KMS-11 (cell line): ENCODE data around the gene GPC3.

Experiments used
- H2AFZ ChIP-seq: fragments of 200-600 bp; sonication (generic); 2 replicates; pipeline ENCODE4 v1.6.1; 2016; ENCODE audit warnings: antibody characterized with exemption, mixed run types, low read depth
- H3K27ac ChIP-seq: fragments of 200-600 bp; sonication (generic); 2 replicates; pipeline ENCODE4 v1.6.1; 2016; ENCODE audit warnings: mild to moderate bottlenecking, mixed run types
- H3K27me3 ChIP-seq: fragments of 200-600 bp; sonication (generic); 2 replicates; pipeline ENCODE4 v1.6.1; 2017; ENCODE audit warnings: mild to moderate bottlenecking, low read depth, mixed run types, moderate library complexity; ENCODE audit not compliant: insufficient read depth
- H3K36me3 ChIP-seq: fragments of 200-600 bp; sonication (generic); 2 replicates; pipeline ENCODE4 v1.6.1; 2017; ENCODE audit warnings: mild to moderate bottlenecking, mixed run types; ENCODE audit not compliant: insufficient read depth
- H3K4me1 ChIP-seq: fragments of 200-600 bp; sonication (generic); 2 replicates; pipeline ENCODE4 v1.6.1; 2016; ENCODE audit warnings: mild to moderate bottlenecking, low read depth, mixed run types; ENCODE audit not compliant: poor library complexity, severe bottlenecking
- H3K4me2 ChIP-seq: fragments of 200-600 bp; sonication (generic); 2 replicates; pipeline ENCODE4 v1.7.0; 2016; ENCODE audit warnings: mild to moderate bottlenecking, mixed run types
- H3K4me3 ChIP-seq: fragments of 200-600 bp; sonication (generic); IDR thresholded peaks from 2 replicates; pipeline ENCODE4 v1.6.1; 2017; ENCODE audit warnings: low read depth, low read length, mixed read lengths; ENCODE audit not compliant: insufficient read depth
- H3K79me2 ChIP-seq: fragments of 200-600 bp; sonication (generic); 2 replicates; pipeline ENCODE4 v1.6.1; 2016; ENCODE audit warnings: low read depth, mixed run types; ENCODE audit not compliant: insufficient read depth
- H3K9ac ChIP-seq: fragments of 200-600 bp; sonication (generic); 2 replicates; pipeline ENCODE4 v1.6.1; 2016; ENCODE audit warnings: mild to moderate bottlenecking, mixed run types
- H4K20me1 ChIP-seq: fragments of 200-600 bp; sonication (generic); 2 replicates; pipeline ENCODE4 v1.6.1; 2016; ENCODE audit warnings: mild to moderate bottlenecking, mixed run types; ENCODE audit not compliant: insufficient read depth
- CTCF ChIP-seq: fragments of 200-600 bp; sonication (generic); conservative IDR thresholded peaks from 2 replicates; pipeline ENCODE4 v1.6.1; 2017; ENCODE audit warnings: low read depth, mild to moderate bottlenecking, antibody characterized with exemption, low read length, moderate library complexity, mixed read lengths

GPC3 gene

GRCh38 chrX:133568109-133568508 lies 417.3 kb downstream of the GPC3 start:
- Histone ChIP-seq H3K4me1 (no peaks in the 10 kb centered on the region), H3K4me2 (no peak overlapping the region), H3K36me3 (no peaks in the 10 kb centered on the region), H3K27ac (no peak overlapping the region), H3K4me3 (no peak overlapping the region), H3K9ac (no peak overlapping the region), H2AFZ (no peak overlapping the region), H3K79me2 (no peaks in the 10 kb centered on the region), H3K27me3 (no peaks in the 10 kb centered on the region), H4K20me1 (no peaks in the 10 kb centered on the region)
- no peak for TF ChIP-seq CTCF

GRCh38 chrX:133566876-133567275 lies 418.5 kb downstream of the GPC3 start:
- Histone ChIP-seq H3K27ac (no peak overlapping the region), H3K79me2 (no peaks in the 10 kb centered on the region), H3K4me1 (no peaks in the 10 kb centered on the region), H3K36me3 (no peaks in the 10 kb centered on the region), H3K27me3 (no peaks in the 10 kb centered on the region), H4K20me1 (no peaks in the 10 kb centered on the region), H3K4me2 (no peak overlapping the region), H3K4me3 (no peak overlapping the region), H2AFZ (no peak overlapping the region), H3K9ac (no peak overlapping the region)
- no peak for TF ChIP-seq CTCF

GRCh38 chrX:133563705-133564104 lies 421.7 kb downstream of the GPC3 start:
- Histone ChIP-seq H3K4me1 (no peaks in the 10 kb centered on the region), H3K4me3 (no peak overlapping the region), H3K36me3 (no peaks in the 10 kb centered on the region), H3K27ac (no peak overlapping the region), H2AFZ (no peak overlapping the region), H3K27me3 (no peaks in the 10 kb centered on the region), H3K9ac (no peak overlapping the region), H3K4me2 (no peak overlapping the region), H3K79me2 (no peaks in the 10 kb centered on the region), H4K20me1 (no peaks in the 10 kb centered on the region)
- TF ChIP-seq CTCF = no peak

GRCh38 chrX:133561251-133561650 lies 424.1 kb downstream of the GPC3 start:
- Histone ChIP-seq H4K20me1 (no peaks in the 10 kb centered on the region), H3K4me3 (no peak overlapping the region), H3K4me1 (no peaks in the 10 kb centered on the region), H2AFZ (no peak overlapping the region), H3K36me3 (no peaks in the 10 kb centered on the region), H3K4me2 (no peak overlapping the region), H3K79me2 (no peaks in the 10 kb centered on the region), H3K27me3 (no peaks in the 10 kb centered on the region), H3K27ac (no peak overlapping the region), H3K9ac (no peak overlapping the region)
- TF ChIP-seq CTCF = no peak

GRCh38 chrX:133559909-133560308 lies 425.5 kb downstream of the GPC3 start:
- no peak overlapping the region for H3K4me2 ChIP-seq
- H3K9ac ChIP-seq = no peak overlapping the region
- no peaks in the 10 kb centered on the region for H3K4me1 ChIP-seq
- H3K4me3 ChIP-seq = no peak overlapping the region
- no peak overlapping the region for H2AFZ ChIP-seq
- no peaks in the 10 kb centered on the region for H3K27me3 ChIP-seq
- TF ChIP-seq CTCF = no peak
- no peaks in the 10 kb centered on the region for H3K36me3 ChIP-seq
- H4K20me1 ChIP-seq = no peaks in the 10 kb centered on the region
- H3K79me2 ChIP-seq = no peaks in the 10 kb centered on the region
- no peak overlapping the region for H3K27ac ChIP-seq
